Karpas-422 (cell line): ENCODE data around the gene GCH1. TPM values are rescaled to one million over a fixed set of nuclear protein-coding genes. Genes with fewer than 3 reads are reported as not detected.

Experiments used
- DNase-seq: peaks from one replicate; pipeline ENCODE4 v3.0.0-alpha.2; 2015
- H2AFZ ChIP-seq: fragments of 200-600 bp; sonication (generic); 2 replicates; pipeline ENCODE4 v1.6.1; 2014; ENCODE audit warnings: antibody characterized with exemption, low read length, mixed read lengths
- H3K27ac ChIP-seq: fragments of 200-600 bp; sonication (generic); 2 replicates; pipeline ENCODE4 v1.5.1; 2014; ENCODE audit warnings: mild to moderate bottlenecking, low read length, moderate library complexity
- H3K27me3 ChIP-seq: fragments of 200-600 bp; sonication (generic); 2 replicates; pipeline ENCODE4 v1.6.1; 2014; ENCODE audit warnings: low read length, mixed read lengths
- H3K36me3 ChIP-seq: fragments of 200-600 bp; sonication (generic); 2 replicates; pipeline ENCODE4 v1.6.1; 2014; ENCODE audit warnings: low read length, mixed read lengths; ENCODE audit not compliant: insufficient read depth
- H3K4me1 ChIP-seq: fragments of 200-600 bp; sonication (generic); 2 replicates; pipeline ENCODE4 v1.6.1; 2014; ENCODE audit warnings: mild to moderate bottlenecking, low read length, mixed read lengths
- H3K4me2 ChIP-seq: fragments of 200-600 bp; sonication (generic); 2 replicates; pipeline ENCODE4 v1.6.1; 2014; ENCODE audit warnings: low read length, low read depth, mild to moderate bottlenecking; ENCODE audit not compliant: poor library complexity, severe bottlenecking
- H3K4me3 ChIP-seq: fragments of 200-600 bp; sonication (generic); 2 replicates; pipeline ENCODE4 v1.5.1; 2014; ENCODE audit warnings: mild to moderate bottlenecking, antibody characterized with exemption, low read length, mixed read lengths
- H3K79me2 ChIP-seq: fragments of 200-600 bp; sonication (generic); 2 replicates; pipeline ENCODE4 v1.6.1; 2014; ENCODE audit warnings: mild to moderate bottlenecking, low read length, mixed read lengths
- H3K9ac ChIP-seq: fragments of 200-600 bp; sonication (generic); 2 replicates; pipeline ENCODE4 v1.6.0; 2014; ENCODE audit warnings: low read length
- H3K9me2 ChIP-seq: fragments of 200-600 bp; sonication (generic), shearing (Covaris generic); replicated peaks from 2 replicates; pipeline ENCODE4 v1.6.0; 2014; ENCODE audit warnings: mild to moderate bottlenecking, low read length, moderate library complexity; ENCODE audit not compliant: insufficient read depth
- H3K9me3 ChIP-seq: fragments of 300-700, 200-600 bp; sonication (generic); 2 replicates; pipeline ENCODE4 v1.6.1; 2014; ENCODE audit warnings: low read length, mixed read lengths
- H4K20me1 ChIP-seq: fragments of 200-600 bp; sonication (generic); 2 replicates; pipeline ENCODE4 v1.6.1; 2014; ENCODE audit warnings: mild to moderate bottlenecking, antibody characterized with exemption, low read length, low read depth; ENCODE audit not compliant: insufficient read depth
- total RNA-seq: library from RNA; depleted of rRNA; stranded (reverse); fragments of >200 nt; shearing (Covaris generic); gene quantifications from 2 replicates; pipeline ENCODE4 v1.2.3, GENCODE V29; 2014; ENCODE audit warnings: low replicate concordance

The GCH1 gene
- total RNA-seq, 1 experiment from 2014 or later, result 174 TPM

DNA sequence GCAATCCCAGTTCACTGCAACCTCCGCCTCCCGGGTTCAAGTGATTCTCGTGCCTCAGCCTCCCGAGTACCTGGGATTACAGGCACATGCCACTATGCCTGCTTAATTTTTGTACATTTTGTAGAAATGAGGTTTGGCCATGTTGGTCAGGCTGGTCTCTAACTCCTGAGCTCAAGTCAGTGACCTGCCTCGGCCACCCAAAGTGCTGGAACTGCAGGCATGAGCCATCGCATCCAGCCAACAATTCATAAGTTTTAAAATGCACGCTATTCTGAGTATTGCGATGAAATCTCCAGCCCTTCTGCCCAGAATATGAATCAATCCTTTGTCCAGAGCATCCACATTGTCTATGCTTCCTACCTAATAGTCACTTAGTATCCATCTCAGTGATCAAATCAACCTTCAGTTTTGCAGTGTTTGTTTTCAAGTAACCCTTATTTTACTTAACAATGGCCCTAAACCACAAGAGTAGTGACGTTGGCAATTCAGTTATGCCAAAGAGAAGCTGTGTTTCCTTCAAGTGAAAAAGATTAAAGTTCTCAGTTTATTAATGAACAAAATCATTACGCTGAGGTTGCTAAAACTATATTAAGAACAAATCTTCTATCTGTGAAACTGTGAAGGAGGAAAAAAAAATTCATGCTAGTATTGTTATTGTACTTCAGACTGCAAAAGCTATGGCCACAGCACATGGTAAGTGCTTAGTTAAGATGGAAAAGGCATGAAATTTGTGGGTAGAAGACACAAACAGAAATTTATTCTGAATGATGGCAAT lies 11.0 kb downstream of the GCH1 start:
- H4K20me1 ChIP-seq, result peaks cover 26% of the 10 kb centered on the region
- H3K4me1 ChIP-seq, result peaks cover 93% of the 10 kb centered on the region
- no peak overlapping the region for H3K9ac ChIP-seq
- H3K27me3 ChIP-seq, result no peaks in the 10 kb centered on the region
- peaks cover 100% of the 10 kb centered on the region for H3K79me2 ChIP-seq
- peak; percentile 39 for DNase-seq
- H3K9me2 ChIP-seq, result no peaks in the 10 kb centered on the region
- no peaks in the 10 kb centered on the region for H3K9me3 ChIP-seq
- H2AFZ ChIP-seq, result no peak overlapping the region
- peak overlapping the region; percentile 69 for H3K27ac ChIP-seq
- no peak overlapping the region for H3K4me3 ChIP-seq
- peak overlapping the region; percentile 4 for H3K4me2 ChIP-seq
- peaks cover 38% of the 10 kb centered on the region for H3K36me3 ChIP-seq

DNA sequence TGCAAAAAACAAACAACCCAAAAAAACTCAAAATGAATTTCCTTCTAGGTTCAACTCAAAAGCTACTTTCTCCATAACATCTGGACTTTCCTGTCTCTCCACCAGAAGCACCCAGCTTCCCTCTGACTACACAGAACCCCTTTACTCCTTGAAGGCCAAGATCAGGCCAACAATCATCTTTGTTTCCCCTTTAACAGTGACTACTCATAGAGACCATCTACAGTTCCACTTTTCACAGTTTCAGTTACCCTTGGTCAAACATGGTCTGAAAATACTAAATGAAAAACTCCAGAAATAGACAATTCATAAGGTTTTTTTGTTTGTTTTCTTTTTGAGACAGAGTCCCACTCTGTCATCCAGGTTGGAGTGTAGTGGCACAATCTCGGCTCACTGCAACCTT lies 11.8 kb downstream of the GCH1 start:
- Histone ChIP-seq H3K27me3 (no peaks in the 10 kb centered on the region), H3K9ac (peak overlapping the region; percentile 1; the same call in 1 of the 2 replicates), H3K4me3 (no peak overlapping the region), H3K9me2 (no peaks in the 10 kb centered on the region), H4K20me1 (peaks cover 31% of the 10 kb centered on the region), H3K9me3 (no peaks in the 10 kb centered on the region), H3K4me1 (peaks cover 95% of the 10 kb centered on the region), H3K36me3 (peaks cover 40% of the 10 kb centered on the region), H3K79me2 (peaks cover 100% of the 10 kb centered on the region), H2AFZ (no peak overlapping the region), H3K4me2 (peak overlapping the region; percentile 7), H3K27ac (peak overlapping the region; percentile 55)
- DNase-seq, result peak; percentile 64

DNA sequence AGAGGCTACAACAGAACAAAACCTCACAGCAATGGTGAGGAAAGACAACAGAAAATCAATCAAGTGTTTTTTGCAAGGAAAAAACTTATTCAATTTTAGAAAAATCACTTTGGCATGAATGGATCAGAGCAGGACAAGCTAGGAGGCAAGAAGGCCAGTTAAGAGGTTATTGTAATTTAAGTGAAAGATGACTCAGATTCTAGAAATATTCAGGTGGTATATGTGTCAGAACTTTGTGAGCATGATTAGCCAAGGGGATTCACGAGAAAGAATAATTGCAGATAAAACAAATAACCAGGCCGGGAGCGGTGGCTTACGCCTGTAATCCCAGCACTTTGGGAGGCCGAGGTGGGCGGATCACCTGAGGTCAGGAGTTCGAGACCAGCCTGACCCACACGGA lies 12.7 kb downstream of the GCH1 start:
- H3K36me3 ChIP-seq, result peaks cover 32% of the 10 kb centered on the region
- H3K9me2 ChIP-seq, result no peaks in the 10 kb centered on the region
- H3K4me1 ChIP-seq, result peaks cover 95% of the 10 kb centered on the region
- H2AFZ ChIP-seq, result no peak overlapping the region
- no peaks in the 10 kb centered on the region for H3K9me3 ChIP-seq
- peak overlapping the region; percentile 13 for H3K9ac ChIP-seq
- DNase-seq, result peak; percentile 38
- peak overlapping the region; percentile 26 for H3K4me2 ChIP-seq
- peaks cover 100% of the 10 kb centered on the region for H3K79me2 ChIP-seq
- H3K4me3 ChIP-seq, result no peak overlapping the region
- no peaks in the 10 kb centered on the region for H3K27me3 ChIP-seq
- H4K20me1 ChIP-seq, result peaks cover 35% of the 10 kb centered on the region
- H3K27ac ChIP-seq, result peak overlapping the region; percentile 55

- Histone ChIP-seq H3K27me3 (no peaks in the 10 kb centered on the region), H3K4me3 (peak overlapping the region; percentile 55), H3K4me2 (peak overlapping the region; percentile 70), H3K9ac (peak overlapping the region; percentile 56), H3K9me3 (no peaks in the 10 kb centered on the region), H3K36me3 (peaks cover 37% of the 10 kb centered on the region), H3K27ac (peak overlapping the region; percentile 80), H2AFZ (no peak overlapping the region), H3K79me2 (peaks cover 92% of the 10 kb centered on the region), H3K4me1 (peaks cover 70% of the 10 kb centered on the region), H3K9me2 (no peaks in the 10 kb centered on the region), H4K20me1 (peaks cover 21% of the 10 kb centered on the region)
- DNase-seq, result no peak
Measured at GRCh38 chr14:54882521-54882920, 20.1 kb downstream of the GCH1 start.

DNA sequence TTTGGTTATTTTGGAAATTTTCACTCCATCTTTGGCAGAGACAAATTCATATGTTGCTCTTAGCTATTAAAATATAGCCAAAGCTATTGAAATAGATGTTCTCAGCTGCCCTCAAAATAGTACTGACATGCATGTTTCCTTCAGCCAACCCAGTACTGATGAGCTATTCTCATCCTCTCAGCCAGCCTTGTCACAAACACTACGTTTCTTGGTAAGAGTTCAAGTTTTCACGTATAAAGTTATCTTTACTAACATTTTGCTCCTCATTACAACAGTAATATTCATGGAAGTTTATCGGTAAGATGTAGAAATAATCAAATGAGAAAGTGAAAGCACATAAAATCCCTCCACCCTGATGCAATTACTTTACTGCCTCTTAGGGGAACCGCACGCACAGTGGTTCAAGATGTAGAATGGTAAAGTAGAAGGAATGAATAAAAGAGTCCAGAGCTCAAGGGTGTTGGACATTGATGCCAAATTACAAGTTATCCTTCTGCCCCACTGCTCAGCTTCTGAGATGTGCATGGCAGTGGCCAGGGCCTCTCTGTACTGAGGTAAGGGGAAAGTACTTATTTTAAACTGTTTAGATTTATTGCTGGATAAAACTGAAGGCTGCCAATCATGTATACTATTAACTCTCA lies 20.7 kb downstream of the GCH1 start:
- no peaks in the 10 kb centered on the region for H3K9me2 ChIP-seq
- H3K36me3 ChIP-seq, result peaks cover 37% of the 10 kb centered on the region
- peak overlapping the region; percentile 70 for H3K4me2 ChIP-seq
- no peak overlapping the region for H2AFZ ChIP-seq
- peaks cover 92% of the 10 kb centered on the region for H3K79me2 ChIP-seq
- H3K4me3 ChIP-seq, result peak overlapping the region; percentile 55
- peaks cover 64% of the 10 kb centered on the region for H3K4me1 ChIP-seq
- no peaks in the 10 kb centered on the region for H3K9me3 ChIP-seq
- H4K20me1 ChIP-seq, result peaks cover 16% of the 10 kb centered on the region
- peak; percentile 70 for DNase-seq
- peak overlapping the region; percentile 80 for H3K27ac ChIP-seq
- H3K27me3 ChIP-seq, result no peaks in the 10 kb centered on the region
- peak overlapping the region; percentile 56 for H3K9ac ChIP-seq

DNA sequence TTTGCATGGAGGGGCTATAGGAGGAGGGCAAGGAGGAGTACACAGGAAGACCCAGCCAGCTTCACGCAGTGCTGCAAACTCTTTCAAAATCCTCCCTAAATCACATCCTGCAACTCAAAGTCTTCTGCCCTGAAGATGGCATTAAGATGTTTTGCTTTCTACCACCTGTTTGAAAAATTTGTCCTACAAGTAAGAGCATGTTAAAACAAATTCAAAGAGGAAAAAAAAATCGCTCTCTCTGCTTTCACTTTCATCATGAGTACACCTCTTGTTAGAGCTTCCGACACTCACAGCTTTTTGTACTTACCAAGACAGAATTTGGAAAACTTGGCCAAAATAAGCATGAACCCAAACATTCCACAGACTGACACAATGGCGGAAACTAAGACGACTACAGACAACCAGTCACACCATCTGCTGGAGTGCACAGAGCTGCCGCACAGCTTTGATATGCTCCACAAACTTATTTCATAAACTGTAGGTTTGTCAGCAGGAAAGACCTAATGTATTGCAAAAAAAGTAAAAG lies 21.3 kb downstream of the GCH1 start:
- Histone ChIP-seq H3K36me3 (peaks cover 41% of the 10 kb centered on the region), H3K4me3 (peak overlapping the region; percentile 55), H3K9me3 (no peaks in the 10 kb centered on the region), H3K9me2 (no peaks in the 10 kb centered on the region), H3K4me1 (peaks cover 59% of the 10 kb centered on the region), H3K27ac (peak overlapping the region; percentile 80), H3K79me2 (peaks cover 92% of the 10 kb centered on the region), H3K9ac (peak overlapping the region; percentile 56), H2AFZ (no peak overlapping the region), H3K4me2 (peak overlapping the region; percentile 70), H3K27me3 (no peaks in the 10 kb centered on the region), H4K20me1 (peaks cover 12% of the 10 kb centered on the region)
- peak; percentile 70 for DNase-seq

DNA sequence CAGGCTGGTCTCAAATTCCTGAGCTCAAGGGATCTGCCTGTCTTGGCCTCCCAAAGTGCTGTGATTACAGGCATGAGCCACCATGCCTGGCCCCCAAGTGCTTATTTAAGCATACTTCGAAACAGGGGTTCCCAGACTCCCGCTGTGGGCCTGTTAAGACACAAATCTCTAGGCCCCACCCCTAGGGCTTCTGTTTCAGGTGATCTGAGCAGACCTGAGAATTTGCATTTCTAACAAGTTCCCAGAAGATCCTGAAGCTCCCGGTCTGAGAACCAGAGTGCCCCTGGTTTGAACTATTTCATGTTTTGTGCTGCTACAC lies 25.0 kb downstream of the GCH1 start:
- Histone ChIP-seq H3K4me1 (peaks cover 36% of the 10 kb centered on the region), H3K4me2 (no peak overlapping the region), H3K27me3 (no peaks in the 10 kb centered on the region), H2AFZ (no peak overlapping the region), H3K79me2 (peaks cover 81% of the 10 kb centered on the region), H3K27ac (peak overlapping the region; percentile 18; the same call in 1 of the 2 replicates), H3K9me2 (no peaks in the 10 kb centered on the region), H3K36me3 (peaks cover 37% of the 10 kb centered on the region), H3K9me3 (no peaks in the 10 kb centered on the region), H3K9ac (no peak overlapping the region), H4K20me1 (no peaks in the 10 kb centered on the region), H3K4me3 (no peak overlapping the region)
- no peak for DNase-seq

DNA sequence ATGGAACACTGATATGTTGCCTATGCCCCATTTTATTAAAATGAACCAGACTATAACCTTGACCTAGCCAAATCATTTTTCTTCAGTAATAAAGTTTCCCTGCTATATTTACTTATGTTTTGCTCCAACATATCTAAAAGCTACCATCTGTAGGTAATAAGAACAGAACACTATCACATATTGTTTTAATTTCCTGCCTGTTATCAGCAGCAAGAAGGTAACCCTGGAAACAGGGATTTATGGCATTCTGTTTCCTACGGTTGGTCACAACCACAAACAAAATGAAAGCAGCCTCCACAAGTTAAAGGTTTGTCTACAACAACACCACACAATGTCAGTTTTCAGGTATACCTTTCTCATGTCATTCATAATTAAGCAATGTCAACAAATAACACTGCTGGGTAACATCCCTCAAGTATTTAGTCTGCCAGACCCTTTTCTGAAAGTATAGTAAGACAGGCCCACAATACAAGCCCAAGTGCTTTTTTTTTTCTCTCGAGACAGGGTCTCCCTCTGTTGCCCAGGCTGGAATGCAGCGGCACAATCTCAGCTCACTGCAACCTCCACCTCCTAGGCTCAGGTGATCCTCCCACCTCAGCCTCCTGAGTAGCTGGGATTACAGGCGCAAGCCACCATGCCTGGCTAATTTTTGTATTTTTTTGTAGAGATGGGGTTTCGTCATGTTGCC lies 25.5 kb downstream of the GCH1 start:
- Histone ChIP-seq H3K27ac (0 out of 2 replicates have a peak overlapping the region, but pooled peaks have one; percentile 1), H4K20me1 (no peaks in the 10 kb centered on the region), H3K27me3 (no peaks in the 10 kb centered on the region), H3K4me1 (peaks cover 31% of the 10 kb centered on the region), H3K9ac (no peak overlapping the region), H3K36me3 (peaks cover 37% of the 10 kb centered on the region), H3K4me3 (no peak overlapping the region), H2AFZ (no peak overlapping the region), H3K4me2 (no peak overlapping the region), H3K79me2 (peaks cover 76% of the 10 kb centered on the region), H3K9me3 (no peaks in the 10 kb centered on the region), H3K9me2 (no peaks in the 10 kb centered on the region)
- DNase-seq, result no peak
